ENCODE results near the gene ADCY2.

GRCh38 chr5:7361593-7361992 lies 34.3 kb upstream of the ADCY2 start:
- TF ChIP-seq CTCF (optimal IDR thresholded peaks at IDR 0.05 in 1 of 3, IDR thresholded peaks at IDR 0.05 in 1 of 3, conservative IDR thresholded peaks at IDR 0.05 in 1 of 3; ENCODE audit: extremely low read depth in 1 of 3, insufficient read depth in 2 of 3, low read length in 3 of 3) (no peak), EZH2 (IDR thresholded peaks at IDR 0.05; ENCODE audit: low read length) (no peak)

All from keratinocyte (primary cell).